GOT3 (cell line): ENCODE measurements around the gene NEU3.
"Not testable (repeated sequence)": the region's sequence is repeated elsewhere in the genome, so short reads cannot be mapped to it uniquely, and the experiment has no call there.

Experiments
- DNase-seq: peaks from one replicate; lab custom pipeline; 2025; ENCODE audit warnings: mixed read lengths; lab: John Stamatoyannopoulos, UW

The NEU3 gene, protein sequence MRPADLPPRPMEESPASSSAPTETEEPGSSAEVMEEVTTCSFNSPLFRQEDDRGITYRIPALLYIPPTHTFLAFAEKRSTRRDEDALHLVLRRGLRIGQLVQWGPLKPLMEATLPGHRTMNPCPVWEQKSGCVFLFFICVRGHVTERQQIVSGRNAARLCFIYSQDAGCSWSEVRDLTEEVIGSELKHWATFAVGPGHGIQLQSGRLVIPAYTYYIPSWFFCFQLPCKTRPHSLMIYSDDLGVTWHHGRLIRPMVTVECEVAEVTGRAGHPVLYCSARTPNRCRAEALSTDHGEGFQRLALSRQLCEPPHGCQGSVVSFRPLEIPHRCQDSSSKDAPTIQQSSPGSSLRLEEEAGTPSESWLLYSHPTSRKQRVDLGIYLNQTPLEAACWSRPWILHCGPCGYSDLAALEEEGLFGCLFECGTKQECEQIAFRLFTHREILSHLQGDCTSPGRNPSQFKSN

GRCh38 chr11:74988541-74989259 is at the start of gene NEU3:
Gene NEU3, plus strand, starts transcription at chr11:74988933. Its CDS starts 128 bp downstream, at chr11:74989061.
- peak; percentile 4 for DNase-seq

- no peak for DNase-seq
These were observed 47.2 kb upstream of the NEU3 start for GRCh38 chr11:74941492-74941891.

DNA sequence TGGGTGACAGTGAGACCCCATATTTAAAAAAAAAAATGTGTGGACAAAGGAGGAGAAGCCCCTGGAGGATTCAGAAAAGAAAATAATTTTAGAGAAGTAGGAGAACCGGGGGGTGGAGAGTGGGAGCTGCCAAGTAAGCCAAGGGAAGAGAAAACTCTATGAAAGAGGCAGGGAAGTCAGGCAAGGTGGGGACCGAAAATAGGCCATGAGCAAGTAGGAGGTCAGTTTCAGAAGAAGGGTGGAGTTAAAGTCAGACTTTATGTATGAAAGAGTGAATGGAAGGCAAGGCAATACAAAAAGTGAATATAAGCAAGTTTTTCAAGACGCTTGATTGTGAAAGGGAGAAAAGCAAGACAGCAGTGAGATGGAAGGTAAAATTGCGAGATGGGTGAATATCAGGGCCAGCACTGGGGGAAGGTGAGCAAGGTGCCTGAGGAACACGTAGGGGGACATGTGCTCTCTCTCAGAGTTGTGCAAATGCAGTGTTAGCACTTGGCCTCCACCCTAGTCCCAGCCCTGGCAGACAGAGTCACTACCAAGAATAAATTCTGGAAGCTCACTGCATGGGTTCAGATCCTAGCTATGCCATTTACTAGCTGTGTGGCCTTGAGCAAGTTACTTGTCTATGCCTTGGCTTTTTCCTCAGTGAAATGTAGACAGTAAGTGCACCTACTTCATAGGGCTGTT is 46.5 kb upstream of the NEU3 start:
- DNase-seq, result no peak

DNA sequence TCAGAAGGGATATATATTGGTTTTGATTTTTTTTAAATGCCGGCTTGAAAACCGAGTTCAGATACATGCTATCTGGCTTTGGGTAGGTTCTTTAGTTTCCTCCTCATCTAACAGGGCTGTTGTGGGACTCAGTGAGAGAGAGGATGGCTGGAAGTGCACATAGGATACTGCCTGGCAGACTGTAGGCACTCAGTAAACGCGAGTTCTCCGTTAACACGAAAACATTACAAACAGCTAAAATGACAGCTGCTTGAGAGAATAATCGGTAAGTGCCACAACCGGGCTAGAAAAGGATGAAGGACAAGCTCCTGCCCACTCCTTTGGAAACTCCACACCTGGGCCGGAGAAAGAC is 40.2 kb upstream of the NEU3 start:
- no peak for DNase-seq

DNA sequence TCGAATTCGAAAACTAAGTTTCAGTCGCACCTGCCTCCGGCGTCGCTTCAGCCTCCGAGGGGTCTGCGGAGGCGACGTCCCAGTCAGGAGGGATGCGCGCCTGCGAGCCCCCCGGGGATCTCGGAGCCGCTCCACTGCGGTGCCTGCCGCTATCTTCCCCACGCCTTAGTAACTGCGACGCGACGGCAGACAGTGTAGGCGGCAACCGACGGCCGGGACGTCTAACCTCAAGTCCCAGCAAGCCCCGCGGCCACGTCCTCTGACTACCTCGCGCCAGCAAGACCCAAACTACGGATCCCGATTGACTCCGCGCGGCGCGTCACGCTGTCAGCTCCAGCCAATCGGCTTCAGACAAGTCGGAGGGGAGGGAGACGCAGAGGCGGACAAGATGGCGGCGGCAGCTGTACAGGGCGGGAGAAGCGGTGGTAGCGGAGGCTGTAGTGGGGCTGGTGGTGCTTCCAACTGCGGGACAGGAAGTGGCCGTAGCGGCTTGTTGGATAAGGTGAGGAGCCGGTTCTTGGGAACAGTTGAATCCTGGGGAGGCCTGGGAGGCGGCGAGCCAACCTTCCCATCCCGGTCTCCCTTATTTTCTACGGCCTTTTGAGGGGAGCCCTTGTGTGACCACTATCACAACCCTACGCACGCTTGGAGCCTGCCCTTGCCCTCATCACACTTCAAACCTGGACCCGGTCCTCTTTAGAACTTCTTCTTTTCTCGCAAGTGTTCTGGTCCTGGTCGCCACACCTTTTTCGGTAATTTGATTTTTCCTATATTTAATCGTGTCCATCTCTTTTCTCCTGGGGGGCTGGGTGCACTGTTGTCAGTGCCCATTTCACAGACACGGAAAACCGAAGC is 39.6 kb upstream of the NEU3 start, which contains the start of the genes SPCS2 and XRRA1:
TSS of gene SPCS2 (plus strand) at position 369 of the 855 bp plus-strand sequence. CDS start at position 389, 20 bp downstream.
TSS of gene XRRA1 (minus strand) at position 194 of the 855 bp plus-strand sequence. CDS start 8,213 bp downstream, outside the sequence.
- DNase-seq, result peak; percentile 54

DNA sequence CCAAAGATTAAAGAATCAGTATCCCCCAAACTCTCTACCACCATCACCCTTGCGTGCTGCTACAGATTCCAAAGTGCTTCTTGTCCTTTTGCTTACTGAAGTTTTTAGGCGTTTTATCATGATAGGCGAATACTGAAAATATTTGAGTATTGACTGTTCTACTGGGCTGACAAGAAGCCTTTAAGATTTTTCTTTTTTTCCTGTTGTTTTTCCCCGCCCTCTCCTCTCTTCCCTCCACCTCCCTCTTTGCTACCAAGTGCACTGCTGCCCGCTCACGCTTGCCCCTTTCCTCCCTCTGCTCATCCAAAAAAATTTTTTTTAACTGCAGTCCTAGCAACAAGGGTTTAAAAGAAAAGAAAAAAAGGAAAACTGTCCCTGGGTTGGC is 39.0 kb upstream of the NEU3 start:
- no peak for DNase-seq

GRCh38 chr11:74950374-74950969 is 38.3 kb upstream of the NEU3 start:
- no peak for DNase-seq

DNA sequence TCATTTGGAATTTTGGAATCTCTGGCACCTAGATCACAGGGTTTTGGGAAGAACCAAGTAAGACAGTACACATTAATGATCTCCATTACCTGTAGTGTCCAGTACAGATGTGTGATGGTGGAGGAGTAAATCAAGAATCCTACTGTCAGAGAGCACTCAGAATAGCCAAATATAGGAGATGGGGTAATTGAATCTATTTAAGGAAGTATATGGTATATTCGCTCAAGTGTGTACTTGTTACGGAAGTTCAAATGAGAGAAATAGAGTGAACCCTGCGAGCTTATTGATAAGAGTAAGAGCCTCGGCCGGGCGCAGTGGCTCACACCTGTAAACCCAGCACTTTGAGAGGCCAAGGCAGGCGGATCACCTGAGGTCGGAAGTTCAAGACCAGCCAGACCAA is 37.5 kb upstream of the NEU3 start:
- no peak for DNase-seq

DNA sequence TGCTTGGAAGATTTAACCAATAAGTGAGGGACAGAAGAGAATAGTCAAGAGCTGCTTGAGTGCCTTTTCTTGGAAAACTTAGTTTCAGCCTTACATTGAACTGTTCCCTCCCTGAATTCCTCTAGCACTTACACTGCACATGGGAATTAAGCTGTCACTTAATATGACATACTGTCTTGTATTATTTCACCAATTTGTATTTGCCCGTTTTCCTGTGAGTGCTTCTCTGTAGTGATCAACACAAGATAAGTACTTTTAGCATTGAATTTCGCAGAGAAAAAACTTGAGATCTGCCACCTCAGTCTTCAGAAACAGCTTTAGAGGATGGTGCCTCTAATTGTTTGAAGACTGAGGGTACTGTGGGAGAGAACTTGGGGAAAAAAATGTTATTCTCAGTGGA is 36.0 kb upstream of the NEU3 start:
- no peak for DNase-seq

DNA sequence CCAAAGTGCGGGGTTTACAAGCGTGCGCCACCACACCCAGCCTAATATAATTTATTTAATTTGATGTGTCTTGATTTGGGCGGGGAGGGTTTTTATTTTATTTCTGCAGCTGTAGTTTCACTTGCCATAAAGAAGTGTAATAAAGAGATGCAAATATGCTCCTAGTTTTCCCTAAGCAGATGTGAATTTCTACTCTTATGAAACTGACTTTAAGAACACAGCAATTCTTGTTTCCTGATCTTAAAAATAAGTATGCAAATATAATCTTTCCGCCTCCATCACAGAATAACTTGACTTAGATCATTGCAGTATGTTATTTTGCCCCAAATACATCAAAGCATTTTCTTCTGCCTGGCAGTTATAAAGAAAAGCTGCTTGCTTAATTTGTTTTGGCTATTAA is 35.3 kb upstream of the NEU3 start:
- DNase-seq, result no peak

- DNase-seq, result no peak
These were observed 34.5 kb upstream of the NEU3 start for GRCh38 chr11:74954199-74954598.

DNA sequence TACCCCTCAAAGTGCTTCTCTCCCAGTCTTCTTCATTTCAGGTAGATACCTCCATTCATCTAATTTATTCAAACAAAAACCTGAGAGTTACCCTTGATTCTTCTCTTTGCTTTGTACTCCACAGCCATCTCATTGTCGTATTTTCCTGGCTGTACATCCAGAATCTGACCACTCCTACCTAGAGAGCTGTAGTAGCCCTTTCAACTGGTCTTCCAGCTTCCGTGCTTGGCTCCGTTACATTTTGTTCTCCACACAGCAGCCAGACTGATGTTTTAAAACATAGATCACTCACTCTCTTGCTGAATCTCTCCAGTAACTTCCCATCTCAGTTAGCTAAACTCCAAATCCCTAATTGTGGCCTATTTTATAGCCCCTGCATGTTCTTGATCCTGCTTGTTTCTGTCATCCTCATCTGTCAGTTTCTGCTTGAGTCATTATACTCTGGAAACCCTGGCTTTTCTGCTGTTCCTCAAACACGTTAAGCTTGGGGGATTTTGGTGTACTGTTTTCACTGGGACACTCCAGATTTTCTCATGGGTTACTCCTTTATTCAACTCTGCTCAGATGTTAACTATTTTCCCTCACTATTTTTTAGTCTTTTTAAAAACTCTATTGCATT is 32.2 kb upstream of the NEU3 start:
- no peak for DNase-seq

DNA sequence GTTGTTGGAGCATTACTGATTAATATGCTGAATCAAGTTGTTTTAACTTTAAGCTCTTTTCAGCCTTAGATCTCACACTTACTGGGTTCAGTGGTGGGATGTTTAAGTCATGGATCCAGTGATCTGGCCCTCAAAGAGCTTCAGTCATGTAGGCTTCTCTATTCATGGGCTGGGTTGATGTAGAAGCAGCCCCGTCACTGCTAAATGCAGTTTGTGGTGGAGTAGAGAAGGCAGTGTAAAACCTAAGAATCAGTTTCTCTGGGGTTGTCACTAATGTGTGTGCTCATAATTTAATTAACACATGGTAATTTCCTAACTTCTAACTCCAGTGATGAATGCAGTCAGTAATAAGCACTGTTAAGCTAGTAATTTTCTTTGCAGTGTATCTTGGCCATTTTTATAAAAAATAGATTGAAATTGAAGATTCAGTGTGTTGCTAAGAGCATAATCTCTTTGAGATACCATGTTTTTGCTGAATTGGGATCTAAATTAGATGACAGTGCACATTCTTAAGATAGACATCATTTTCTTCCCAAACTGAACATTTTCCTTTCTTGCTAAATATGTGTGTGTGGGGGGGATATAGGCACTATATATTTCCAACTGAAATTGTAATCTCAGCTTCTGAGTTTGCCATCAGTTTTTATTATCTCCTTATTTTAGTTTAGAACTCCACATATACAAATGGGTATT is 30.6 kb upstream of the NEU3 start:
- DNase-seq, result no peak

DNA sequence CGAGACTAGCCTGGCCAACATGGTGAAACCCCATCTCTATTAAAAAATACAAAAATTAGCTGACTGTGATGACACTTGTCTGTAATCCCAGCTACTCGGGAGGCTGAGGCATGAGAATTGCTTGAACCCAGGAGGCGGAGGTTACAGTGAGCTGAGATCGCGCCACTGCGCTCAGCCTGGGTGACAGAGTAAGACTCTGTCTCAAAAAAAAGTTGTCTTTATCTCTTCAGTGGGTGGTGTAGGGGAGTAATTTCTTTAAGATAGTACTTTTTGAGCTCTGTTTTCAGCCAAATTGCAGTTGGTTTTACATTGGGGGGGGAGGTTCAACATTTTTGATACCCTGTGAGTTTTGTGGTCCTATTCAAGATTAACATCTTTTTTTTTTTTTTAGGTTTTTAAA is 28.6 kb upstream of the NEU3 start:
- not testable (repeated sequence) for DNase-seq

- no peak for DNase-seq
These were observed 22.1 kb upstream of the NEU3 start for GRCh38 chr11:74966651-74967050.

DNA sequence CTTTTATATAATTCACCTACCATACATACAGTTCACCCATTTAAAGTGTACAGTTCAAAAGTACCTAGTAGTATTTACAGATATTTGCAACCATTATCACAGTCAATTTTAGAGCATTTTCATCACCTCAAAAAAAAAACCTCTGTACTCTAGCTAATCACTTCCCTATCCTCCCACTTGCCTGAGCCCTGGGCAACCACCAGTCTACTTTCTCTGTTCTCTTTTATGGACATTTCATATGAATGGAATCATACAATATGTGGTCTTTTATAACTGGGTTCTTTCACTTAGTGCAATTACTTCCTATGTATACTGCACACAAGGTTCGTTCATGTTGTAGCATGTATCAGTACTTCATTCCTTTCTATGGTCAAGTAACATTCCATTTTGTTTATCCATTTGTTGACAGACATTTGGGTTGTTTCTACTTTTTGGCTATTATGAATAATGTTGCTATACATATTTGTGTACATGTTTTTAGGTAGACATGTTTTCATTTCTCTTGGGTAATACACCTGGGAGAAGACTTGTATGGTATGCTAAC is 17.8 kb upstream of the NEU3 start:
- no peak for DNase-seq

DNA sequence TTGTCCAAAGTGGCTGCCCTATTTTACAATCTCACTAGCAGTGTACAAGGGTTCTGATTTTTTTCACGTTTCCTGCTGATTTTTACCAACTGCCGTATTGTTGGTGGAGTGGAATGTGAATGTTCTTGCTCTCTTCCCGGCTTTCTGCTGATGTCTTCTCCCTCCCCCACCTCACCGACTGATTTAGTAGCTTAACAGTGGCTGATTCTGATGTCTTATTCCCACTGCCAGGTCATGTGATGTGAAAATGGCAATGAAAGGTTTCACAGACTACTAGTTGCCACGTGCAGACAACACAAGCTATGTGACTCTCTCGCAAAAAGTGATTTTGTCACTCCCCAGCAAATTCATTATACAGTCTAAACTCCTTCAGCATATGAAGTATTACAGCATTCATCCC is 17.3 kb upstream of the NEU3 start:
- no peak for DNase-seq

- no peak for DNase-seq
These were observed 10.7 kb upstream of the NEU3 start for GRCh38 chr11:74978041-74978440.

- no peak for DNase-seq
These were observed 8.1 kb upstream of the NEU3 start for GRCh38 chr11:74980634-74981033.

DNA sequence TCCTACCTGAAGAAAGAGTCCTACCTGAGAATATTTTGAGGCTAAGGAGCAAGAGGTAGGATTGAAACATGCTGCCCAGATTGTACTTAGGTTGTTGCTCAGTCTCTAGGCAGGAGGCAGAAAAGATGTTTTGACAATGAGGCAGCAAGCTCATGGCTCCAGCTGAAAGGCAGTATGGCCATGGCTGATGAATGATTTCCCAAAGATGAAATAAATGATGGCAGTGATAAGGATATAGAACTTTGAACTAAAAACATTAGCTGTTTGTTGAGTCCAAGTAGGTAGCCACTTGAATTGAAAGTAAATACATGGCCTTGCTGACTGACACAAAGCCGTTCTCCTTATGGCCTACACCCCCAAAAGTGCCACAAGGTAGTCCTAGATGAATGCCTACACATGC is 6.8 kb upstream of the NEU3 start:
- no peak for DNase-seq
